ENCODE data around the gene MCOLN3.

DNA sequence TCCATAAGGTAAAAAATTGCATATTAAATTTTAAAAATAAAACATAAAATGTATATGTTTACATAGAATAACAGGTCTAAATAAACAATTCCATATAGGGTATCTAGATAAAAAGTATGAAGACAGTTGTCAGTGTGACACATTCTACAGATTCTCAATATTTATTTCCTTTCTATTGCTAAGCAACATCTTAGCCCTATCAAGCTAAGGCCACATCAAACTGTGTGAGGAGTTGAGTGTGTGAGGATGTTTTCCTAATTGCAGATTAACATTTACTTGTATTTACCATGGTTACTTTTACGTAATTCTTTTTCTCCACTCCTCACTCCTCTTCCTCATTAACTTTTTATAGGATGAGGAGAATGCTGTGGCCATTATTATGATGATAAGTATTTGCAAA lies 41.9 kb upstream of the MCOLN3 start:
- TF ChIP-seq, protein P1, sequence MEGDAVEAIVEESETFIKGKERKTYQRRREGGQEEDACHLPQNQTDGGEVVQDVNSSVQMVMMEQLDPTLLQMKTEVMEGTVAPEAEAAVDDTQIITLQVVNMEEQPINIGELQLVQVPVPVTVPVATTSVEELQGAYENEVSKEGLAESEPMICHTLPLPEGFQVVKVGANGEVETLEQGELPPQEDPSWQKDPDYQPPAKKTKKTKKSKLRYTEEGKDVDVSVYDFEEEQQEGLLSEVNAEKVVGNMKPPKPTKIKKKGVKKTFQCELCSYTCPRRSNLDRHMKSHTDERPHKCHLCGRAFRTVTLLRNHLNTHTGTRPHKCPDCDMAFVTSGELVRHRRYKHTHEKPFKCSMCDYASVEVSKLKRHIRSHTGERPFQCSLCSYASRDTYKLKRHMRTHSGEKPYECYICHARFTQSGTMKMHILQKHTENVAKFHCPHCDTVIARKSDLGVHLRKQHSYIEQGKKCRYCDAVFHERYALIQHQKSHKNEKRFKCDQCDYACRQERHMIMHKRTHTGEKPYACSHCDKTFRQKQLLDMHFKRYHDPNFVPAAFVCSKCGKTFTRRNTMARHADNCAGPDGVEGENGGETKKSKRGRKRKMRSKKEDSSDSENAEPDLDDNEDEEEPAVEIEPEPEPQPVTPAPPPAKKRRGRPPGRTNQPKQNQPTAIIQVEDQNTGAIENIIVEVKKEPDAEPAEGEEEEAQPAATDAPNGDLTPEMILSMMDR (IDR thresholded peaks at IDR 0.05) = no peak
- no peak for TF ChIP-seq POLR2A (IDR thresholded peaks at IDR 0.05)
